ENCODE data around the gene SPATA13.

SPATA13 gene

DNA sequence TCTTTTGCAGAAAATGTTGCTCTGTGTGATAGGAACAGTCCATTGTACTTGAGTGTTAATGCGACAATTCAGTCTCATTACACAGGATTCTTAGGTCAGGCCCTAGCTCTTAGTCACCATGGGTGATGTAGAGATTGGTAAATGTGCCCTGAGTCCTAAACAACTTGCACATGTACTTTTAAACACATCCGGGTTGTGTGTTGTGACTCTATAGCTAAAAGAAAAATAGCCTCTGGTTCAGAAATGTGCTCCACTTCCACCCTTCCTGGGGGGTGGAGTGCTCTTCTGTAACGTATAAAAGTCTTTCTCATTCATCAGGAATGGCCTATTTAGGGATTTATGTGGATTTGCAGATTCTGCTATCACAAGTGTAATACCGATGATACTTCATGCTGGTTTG lies 5.2 kb downstream of the SPATA13 start:
- TF ChIP-seq POLR2A (IDR thresholded peaks at IDR 0.05; ENCODE audit: low read depth, low read length), result no peak
- FAIRE-seq (no peak), DNase-seq (ENCODE audit: insufficient read length, low spot score) (no peak)

DNA sequence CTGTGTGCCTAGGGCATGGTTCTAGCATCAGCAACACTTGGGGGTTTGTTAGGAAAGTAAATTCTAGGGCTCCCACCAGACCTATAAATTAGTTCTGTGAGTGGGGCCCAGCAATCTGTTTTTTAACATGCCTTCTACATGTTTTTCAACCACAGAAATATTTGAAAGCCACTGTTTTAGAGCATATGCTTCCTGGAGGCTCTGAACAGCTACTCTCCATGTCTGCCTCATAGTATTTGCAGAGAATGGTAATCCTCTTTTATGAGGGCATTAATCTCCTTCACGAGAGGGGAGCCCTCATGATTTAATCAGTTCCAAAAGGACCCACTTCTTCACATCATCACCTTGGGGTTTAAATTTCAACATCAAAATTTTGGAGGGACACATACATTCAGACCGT lies 6.0 kb downstream of the SPATA13 start:
- no peak for TF ChIP-seq POLR2A (IDR thresholded peaks at IDR 0.05; ENCODE audit: low read depth, low read length)
- no peak for FAIRE-seq

DNA sequence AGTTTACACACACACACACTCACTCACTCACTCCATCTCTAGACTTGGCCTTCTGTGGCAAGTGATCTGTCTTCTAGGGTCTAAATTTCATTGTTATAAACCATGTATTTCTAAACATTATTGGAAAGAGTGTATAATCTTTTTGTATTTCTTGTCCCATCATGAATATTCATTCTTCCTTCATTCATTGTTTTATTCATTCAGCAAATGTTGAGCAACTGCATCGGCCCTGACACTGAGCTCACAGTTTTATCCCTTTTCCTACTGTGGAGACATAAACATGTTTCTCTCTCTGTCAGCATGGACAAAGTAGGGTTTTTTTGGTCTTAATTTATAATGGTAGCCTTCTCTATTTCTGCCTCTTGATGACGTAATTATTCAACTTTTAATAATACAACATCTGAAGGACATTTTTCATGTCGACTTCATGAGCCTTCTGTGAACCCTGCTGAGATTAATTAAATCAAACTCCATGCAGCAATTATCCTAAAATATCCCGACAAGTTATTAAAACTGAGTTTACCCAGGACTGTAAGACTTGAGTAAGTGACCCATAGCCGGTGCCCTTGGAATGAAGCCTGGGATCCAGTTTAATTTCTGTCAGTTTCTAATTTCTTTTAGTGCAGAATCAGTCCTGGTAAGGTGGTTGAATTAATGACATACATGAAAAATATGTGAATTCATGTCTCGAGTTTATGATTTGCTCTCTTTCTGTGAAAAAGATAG lies 7.3 kb downstream of the SPATA13 start:
- FAIRE-seq (no peak), DNase-seq (ENCODE audit: insufficient read length, low spot score) (no peak)
- no peak for TF ChIP-seq POLR2A (IDR thresholded peaks at IDR 0.05; ENCODE audit: low read depth, low read length)

More for the DNA sequence above, 6.0 kb downstream of the SPATA13 start:
- DNase-seq (ENCODE audit: insufficient read length, low spot score), result no peak

DNA sequence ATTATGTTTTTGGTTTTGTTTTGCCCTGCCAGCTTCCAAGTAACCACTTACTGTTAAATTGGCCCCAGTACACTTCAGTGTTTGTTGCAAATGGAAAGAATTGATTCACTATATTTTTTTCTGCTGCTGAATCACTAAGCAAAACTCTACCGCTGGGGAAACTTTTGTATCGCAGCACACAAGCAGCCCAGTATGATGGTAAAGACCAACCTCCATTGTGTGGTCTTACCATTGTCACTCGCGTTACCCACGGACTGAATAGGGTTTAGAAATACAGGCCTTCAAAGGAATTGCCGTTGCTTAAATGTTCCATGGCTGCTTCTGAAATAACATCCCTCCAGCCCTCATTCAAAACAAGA lies 7.9 kb downstream of the SPATA13 start:
- FAIRE-seq, result no peak
- no peak for TF ChIP-seq POLR2A (IDR thresholded peaks at IDR 0.05; ENCODE audit: low read depth, low read length)
- DNase-seq (ENCODE audit: insufficient read length, low spot score), result no peak

DNA sequence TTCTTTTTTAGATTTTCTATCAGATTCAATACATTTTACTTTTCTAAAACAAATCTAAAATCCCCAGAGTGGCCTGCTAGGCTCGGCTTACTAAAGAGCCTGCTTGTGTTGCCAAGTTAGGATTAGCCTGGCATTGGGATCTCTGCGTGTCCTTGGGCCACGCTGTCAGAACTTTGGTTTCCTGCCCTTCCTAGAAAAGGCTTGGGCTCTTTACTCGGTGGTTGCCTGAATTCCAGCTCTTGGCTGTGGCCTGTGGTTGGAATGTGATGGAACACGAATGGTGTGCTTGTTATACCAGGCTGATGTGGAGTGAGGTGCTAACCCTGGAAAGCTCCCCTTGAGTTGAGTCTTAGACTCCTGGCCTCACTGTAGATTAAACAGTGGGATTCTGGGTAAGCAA lies 8.5 kb downstream of the SPATA13 start:
- TF ChIP-seq POLR2A (IDR thresholded peaks at IDR 0.05; ENCODE audit: low read depth, low read length), result no peak
- no peak for FAIRE-seq
- no peak for DNase-seq (ENCODE audit: insufficient read length, low spot score)

DNA sequence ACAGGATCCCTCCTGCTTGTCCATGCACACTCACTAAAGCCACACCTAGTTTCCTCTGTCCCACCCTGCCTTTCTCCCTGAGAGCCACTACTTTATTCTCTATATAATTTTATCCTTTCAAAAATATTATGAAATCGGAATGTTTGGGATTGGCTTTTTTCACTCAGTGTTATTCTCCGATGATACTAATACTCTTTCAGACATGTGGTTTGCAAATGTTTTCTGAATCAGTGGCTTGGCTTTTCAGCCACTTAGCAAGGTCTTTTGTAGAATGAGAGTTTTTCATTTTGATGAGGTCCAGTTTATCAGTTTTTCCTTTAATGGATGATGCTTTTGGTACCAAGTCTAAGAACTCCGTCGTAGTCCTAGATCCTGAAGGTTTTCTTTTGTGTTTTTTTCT lies 11.6 kb downstream of the SPATA13 start:
- TF ChIP-seq POLR2A (IDR thresholded peaks at IDR 0.05; ENCODE audit: low read depth, low read length), result no peak
- DNase-seq (ENCODE audit: insufficient read length, low spot score) (no peak), FAIRE-seq (no peak)

DNA sequence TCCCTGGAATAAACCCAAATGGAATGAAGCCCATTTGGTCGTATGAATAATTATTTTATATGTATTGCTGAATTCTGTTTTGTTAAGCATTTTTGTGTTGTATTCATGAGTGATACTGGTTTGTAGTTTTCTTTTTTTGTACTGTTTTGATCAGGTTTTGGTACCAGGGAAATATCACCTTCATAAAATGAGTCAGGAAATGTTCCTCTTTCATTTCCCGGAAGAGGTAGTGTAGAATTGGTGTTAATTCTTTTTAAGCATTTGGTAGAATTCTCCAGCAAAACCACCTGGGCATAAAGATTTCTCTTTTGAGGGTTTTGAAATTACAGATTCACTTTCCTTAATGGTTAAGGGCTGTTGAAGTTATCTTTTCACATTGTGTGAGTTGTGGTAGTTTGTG lies 13.3 kb downstream of the SPATA13 start:
- no peak for DNase-seq (ENCODE audit: insufficient read length, low spot score)
- FAIRE-seq, result no peak
- TF ChIP-seq POLR2A (IDR thresholded peaks at IDR 0.05; ENCODE audit: low read depth, low read length), result no peak

DNA sequence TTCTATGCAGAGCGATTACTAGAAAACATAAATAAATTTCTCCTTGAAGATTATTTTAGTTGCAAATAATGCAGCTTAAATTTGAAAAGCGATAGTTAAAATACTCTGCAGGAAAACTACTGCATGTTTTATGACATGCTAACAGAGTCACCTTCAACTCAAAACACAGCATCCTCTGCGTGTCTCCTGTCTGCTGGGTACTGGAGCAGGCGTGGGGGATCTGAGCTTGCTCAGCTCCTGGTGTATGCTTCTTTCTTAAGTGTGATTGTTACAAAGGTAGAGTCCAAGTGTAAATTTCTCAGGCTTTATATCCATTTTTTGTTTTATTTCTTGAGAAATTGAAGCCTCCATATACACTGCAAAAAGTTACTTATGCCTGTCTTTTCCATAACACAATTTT lies 15.3 kb downstream of the SPATA13 start:
- TF ChIP-seq POLR2A (IDR thresholded peaks at IDR 0.05; ENCODE audit: low read depth, low read length), result no peak
- FAIRE-seq (no peak), DNase-seq (ENCODE audit: insufficient read length, low spot score) (no peak)

DNA sequence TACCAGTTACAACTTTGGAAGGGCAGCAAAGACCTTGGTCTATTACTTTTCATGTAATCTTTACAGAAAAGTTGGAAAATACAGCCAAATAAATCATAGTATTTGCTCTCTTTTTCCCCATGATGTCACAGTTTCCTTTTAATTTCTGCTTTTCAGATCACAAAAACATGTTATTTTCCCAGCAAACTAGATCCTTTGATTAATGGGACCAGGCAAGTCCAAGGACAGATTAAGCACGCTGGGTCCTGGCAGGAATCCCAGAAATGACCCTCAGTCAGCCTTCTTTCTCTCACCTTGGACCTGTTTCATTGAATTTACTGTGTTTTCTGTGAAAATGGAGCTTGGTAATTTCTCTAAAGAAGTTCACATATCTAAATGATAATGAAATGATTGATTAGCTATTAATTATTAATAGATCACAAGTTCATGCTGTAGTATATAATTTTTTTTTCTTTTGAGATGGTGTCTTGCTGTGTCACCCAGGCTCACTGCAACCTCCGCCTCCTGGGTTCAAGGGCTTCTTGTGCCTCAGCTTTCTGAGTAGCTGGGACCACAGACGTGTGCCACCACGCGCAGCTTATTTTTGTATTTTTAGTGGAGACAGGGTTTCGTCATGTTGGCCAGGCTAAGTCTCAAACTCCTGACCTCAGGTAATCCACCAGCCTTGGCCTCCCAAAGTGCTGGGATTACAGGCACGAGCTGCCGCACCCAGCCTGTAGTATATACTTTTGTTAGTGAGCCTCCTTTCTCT lies 16.0 kb downstream of the SPATA13 start:
- FAIRE-seq (no peak), DNase-seq (ENCODE audit: insufficient read length, low spot score) (no peak)
- TF ChIP-seq POLR2A (IDR thresholded peaks at IDR 0.05; ENCODE audit: low read depth, low read length), result no peak

DNA sequence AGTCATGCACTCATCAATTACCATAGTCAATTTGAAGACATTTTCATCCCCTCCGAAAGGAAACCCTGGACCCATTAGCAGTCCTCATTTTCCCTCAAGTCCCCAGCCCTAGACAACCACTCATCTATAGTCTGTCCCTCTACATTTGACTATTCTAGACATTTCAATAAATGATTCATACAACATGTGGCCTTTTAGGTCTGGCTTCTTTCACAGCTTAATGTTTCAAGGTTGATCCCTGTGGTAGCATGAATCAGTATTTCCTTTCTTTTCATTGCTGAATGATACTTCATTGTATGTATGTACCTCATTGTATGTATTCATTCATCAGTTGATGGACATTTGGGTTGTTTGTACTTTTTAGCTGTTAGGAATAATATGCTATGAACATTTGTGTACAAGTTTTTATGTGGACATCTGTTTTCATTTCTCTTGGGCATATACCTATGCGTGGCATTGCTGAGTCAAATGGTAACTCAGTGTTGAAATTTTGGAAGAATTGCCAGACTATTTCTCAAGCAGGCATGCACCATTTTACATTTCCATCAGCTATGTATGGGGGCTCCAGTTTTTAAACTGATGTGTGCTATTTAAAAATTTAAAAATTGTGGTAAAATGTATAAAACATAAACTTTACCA lies 18.4 kb downstream of the SPATA13 start:
- no peak for DNase-seq (ENCODE audit: insufficient read length, low spot score)
- no peak for FAIRE-seq
- TF ChIP-seq POLR2A (IDR thresholded peaks at IDR 0.05; ENCODE audit: low read depth, low read length), result no peak

DNA sequence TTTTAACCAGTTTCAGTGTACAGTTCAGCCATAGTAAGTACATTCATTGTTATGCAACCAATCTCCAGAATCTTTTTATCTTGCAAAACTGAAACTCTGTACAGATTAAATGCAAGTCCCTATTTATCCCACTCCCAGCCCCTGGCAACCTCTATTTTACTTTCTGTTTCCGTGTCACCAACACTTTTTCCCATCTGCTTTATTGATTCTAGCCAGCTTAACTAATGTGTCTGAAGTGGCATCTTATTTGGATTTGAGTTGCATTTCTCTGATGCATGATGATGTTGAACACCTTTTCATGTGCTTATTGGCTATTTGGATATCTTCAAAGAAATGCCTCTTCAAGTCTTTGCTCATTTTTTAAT lies 18.9 kb downstream of the SPATA13 start:
- DNase-seq (ENCODE audit: insufficient read length, low spot score), result no peak
- no peak for FAIRE-seq
- TF ChIP-seq POLR2A (IDR thresholded peaks at IDR 0.05; ENCODE audit: low read depth, low read length), result no peak

DNA sequence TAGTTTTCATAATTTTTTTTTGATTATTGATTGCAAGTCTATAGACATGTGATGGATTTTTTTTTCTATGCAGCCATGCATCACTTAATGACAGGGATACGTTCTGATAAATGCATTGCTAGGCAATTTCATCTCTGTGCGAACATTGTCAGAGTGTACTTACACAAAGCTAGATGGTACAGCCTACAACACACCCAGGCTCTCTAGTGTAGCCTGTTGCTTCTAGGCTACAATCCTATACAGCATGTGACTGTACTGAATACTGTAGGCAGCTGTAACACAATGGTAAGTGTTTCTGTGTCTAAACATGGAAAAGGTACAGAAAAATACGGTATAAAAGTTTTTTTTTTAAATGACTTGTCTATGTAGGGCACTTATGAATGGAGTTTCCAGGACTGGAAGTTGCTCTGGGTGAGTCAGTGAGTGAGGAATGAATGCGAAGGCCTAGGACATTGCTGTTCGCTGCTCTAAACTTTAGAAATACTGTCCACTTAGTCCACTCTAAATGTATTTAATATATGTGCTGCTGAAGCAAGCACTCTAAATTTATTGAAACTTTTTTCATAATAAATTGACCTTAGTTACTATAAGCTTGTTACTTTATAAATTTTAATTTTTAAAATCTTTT lies 20.3 kb downstream of the SPATA13 start:
- DNase-seq (ENCODE audit: insufficient read length, low spot score) (no peak), FAIRE-seq (no peak)
- no peak for TF ChIP-seq POLR2A (IDR thresholded peaks at IDR 0.05; ENCODE audit: low read depth, low read length)

DNA sequence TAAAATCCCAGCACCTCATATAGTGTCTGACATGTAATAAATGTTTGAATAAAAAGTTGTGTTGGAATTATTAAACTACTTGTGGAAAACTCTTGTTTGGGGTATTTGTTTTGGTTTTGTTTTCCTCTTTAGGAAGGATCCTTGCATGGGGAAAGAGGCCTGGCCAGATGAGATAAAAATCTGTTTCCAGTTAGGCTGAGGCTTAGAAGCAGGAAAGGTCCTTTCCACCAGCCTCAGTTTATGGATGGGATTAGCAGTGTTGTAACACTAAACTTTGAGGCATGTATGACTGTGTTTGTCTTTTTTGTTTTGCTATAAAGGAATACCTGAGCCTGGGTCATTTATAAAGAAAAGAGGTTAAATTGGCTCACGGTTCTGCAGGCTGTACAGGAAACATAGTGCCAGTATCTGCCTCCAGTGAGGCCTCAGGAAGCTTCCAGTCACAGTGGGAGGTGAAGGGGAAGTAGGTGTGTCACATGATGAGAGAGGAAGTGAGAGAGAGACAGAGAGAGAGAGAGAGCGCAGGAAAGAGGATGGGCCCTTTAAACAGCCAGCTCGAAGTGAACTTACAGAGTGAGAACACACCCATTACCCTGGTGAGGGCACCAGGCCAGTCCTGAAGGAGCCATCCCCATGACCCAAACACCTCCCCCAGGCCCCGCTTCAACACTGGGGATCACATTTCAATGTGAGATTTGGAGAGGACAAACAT lies 21.6 kb downstream of the SPATA13 start:
- TF ChIP-seq POLR2A (IDR thresholded peaks at IDR 0.05; ENCODE audit: low read depth, low read length), result no peak
- FAIRE-seq (no peak), DNase-seq (ENCODE audit: insufficient read length, low spot score) (no peak)

DNA sequence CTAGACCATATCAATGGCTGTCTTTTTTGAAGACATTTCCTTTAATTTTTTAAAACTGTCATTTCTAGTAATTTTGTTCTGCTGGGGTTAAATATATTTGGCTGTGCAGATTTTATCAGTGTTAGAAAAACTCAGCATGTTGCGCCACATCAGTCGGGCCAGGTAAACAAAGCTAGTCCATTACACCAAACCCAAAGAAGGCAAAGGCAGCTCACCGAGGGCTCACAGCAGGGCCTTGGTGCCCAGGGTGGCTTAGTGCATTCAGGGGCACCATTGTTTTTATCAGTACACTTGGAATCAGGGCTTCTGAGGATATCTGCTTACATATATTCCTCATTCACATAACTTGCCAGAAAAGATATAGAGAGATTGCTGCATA lies 22.2 kb downstream of the SPATA13 start:
- no peak for FAIRE-seq
- DNase-seq (ENCODE audit: insufficient read length, low spot score), result no peak
- TF ChIP-seq POLR2A (IDR thresholded peaks at IDR 0.05; ENCODE audit: low read depth, low read length), result no peak
